HL-60 (cell line): ENCODE results near the gene LMBRD2.

Experiments used
- GABPA ChIP-seq: IDR thresholded peaks from 2 replicates; pipeline ENCODE4 v1.6.1; 2012; ENCODE audit warnings: low read depth
- REST ChIP-seq: IDR thresholded peaks from 2 replicates; pipeline ENCODE4 v1.6.1; 2012; ENCODE audit warnings: low read depth; ENCODE audit not compliant: insufficient replicate concordance
- TF ChIP-seq, protein P1 (sequence below): IDR thresholded peaks from one replicate; pipeline ENCODE4 v1.5.1; 2011; ENCODE audit warnings: low read length, control low read depth, inconsistent platforms; ENCODE audit not compliant: insufficient read depth

DNA sequence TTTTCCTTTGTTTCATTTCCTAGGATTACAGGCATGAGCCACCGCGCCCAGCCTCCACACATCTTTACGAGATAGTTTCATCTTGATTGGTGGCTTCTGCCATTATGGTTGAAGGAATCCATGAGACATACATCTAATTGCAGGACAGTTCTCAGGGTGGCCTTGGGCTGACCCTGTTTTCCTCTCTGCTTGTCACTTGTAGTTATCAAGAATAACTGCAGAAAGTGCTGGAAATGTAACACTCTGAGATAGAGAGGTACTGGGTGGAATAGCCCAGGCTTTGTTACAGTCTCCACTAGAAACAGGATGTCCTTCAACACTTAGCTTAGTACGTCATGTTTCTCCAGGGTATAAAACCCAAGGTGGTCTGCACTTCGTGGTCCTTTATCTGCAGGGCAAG is 95.7 kb downstream of the LMBRD2 start:
- TF ChIP-seq, protein P1, sequence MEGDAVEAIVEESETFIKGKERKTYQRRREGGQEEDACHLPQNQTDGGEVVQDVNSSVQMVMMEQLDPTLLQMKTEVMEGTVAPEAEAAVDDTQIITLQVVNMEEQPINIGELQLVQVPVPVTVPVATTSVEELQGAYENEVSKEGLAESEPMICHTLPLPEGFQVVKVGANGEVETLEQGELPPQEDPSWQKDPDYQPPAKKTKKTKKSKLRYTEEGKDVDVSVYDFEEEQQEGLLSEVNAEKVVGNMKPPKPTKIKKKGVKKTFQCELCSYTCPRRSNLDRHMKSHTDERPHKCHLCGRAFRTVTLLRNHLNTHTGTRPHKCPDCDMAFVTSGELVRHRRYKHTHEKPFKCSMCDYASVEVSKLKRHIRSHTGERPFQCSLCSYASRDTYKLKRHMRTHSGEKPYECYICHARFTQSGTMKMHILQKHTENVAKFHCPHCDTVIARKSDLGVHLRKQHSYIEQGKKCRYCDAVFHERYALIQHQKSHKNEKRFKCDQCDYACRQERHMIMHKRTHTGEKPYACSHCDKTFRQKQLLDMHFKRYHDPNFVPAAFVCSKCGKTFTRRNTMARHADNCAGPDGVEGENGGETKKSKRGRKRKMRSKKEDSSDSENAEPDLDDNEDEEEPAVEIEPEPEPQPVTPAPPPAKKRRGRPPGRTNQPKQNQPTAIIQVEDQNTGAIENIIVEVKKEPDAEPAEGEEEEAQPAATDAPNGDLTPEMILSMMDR: no peak
- TF ChIP-seq GABPA (no peak), REST (no peak)
